Measurements from ENCODE around the gene MYO9B.
"Not testable (repeated sequence)": the region's sequence is repeated elsewhere in the genome, so short reads cannot be mapped to it uniquely, and the experiment has no call there.

Gene MYO9B

DNA sequence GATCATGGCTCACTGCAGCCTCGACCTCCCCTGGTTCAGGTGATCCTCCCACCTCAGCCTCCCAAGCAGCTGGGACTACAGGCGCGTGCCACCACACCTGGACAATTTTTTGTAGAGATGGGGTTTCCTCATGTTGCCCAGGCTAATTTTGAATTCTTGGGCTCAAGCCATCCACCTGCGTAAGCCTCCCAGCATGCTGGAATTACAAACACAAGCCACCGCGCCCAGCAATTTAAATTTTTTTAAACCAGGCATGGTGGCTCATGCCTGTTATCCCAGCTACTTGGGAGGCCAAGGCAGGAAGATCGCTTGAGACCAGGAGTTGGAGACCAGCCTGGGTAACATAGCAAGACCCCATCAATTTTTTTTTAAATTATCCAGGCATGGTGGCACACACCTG, 79.7 kb downstream of the MYO9B start:
- no peak for DNase-seq

DNA sequence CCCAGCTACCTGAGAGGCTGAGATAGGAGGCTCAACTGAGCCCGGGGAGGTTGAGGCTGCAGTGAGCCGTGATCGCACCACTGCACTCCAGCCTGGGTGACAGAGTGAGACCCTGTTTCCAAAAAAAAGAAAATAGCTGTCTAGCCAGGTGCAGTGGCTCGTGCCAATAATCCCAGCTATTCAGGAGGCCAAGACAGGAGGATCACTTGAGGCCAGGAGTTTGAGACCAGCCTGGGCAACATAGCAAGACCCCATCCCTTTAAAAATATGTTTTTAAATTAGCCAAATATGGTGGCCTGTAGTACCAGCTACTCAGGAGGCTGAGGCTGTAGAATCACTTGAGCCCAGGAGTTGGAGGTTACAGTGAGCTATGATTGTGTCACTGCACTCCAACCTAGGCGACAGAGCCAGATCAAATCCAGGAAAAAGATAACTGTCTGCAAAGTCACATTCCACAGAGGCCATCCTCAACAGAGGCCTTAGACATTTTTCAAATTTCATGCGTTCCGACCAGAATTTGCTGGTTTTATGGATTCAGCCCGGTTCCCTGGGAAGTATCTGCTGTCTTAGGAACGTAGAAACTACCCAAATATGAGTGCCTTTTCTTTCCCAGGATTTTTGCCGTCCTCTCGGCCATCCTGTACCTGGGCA, 80.8 kb downstream of the MYO9B start:
- DNase-seq: no peak

DNA sequence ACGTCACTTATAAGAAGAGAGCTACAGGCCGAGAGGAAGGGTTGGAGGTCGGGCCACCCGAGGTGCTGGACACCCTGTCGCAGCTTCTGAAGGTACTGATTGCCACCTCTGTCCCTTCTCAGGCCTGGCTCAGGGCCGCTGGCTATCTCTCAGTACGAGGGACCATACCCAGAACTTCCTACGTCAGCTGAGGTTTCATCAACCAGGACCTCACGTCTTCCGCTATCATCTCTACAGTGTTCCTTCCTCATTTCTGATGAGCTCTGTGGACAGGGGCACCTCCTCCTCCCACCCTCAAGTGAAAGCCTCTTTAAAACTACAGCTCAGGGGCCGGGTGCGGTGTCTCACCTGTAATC, 81.3 kb downstream of the MYO9B start:
- DNase-seq: no peak

DNA sequence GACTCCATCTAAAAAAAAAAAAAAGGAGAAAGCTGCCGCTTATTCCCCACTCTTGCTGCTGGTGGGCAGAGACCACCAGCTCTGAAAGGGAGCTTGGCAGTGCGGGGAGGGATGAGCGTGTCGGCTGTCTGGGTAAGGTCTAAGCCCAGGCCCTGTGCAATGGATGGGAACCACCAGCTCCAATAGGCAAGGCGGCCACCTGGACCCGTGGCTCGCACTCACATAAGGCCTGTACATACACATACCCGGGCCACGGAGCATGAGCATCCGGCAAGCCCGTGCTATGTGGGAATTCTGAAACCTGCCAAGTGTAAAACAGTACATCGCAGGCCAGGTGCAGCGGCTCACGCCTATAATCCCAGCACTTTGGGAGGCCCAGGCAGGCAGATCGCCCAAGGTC, 83.0 kb downstream of the MYO9B start:
- no peak for DNase-seq

DNA sequence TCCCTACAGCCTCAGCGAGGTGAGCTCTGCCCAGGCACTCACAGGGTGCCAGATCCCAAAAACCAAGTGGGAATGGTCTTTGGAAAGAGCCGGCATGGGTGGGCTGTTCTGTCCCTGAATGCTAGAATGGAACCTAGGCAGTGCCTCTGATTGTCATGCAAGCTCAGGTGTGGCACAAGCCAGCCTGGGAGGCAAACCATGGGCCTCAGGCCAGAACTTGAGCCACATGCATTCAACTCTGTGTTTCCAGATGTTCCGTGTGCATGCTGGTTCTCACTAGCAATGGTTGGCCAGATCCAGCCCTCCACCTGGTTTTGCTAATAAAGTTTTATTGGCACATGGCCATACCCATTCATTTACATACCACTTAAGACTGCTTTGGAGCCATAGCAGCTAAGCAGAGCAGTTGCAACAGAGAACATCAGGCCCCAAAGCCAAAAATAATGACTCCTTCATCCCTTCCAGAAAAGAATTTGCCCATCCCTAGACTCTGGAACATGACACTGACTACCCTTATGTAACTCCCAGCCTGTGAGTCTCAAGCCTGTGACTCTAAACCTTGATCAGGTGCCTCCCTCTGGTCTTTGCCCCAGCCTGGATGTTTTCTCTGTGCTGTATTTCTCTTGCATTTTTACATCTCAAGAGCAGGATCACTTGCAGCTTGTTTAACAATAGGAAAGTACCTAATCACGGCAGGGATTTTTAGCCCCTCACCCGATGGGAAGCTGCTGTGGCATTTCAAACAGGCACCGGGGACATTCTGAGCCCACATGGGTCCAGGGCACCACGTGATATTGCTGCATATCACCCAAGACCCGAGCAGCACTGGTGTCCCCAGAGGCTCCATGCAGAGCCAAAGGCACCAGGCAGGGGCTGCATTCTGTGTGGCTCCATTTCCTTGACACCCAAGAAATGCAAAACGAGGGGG, 84.2 kb downstream of the MYO9B start:
- no peak for DNase-seq

DNA sequence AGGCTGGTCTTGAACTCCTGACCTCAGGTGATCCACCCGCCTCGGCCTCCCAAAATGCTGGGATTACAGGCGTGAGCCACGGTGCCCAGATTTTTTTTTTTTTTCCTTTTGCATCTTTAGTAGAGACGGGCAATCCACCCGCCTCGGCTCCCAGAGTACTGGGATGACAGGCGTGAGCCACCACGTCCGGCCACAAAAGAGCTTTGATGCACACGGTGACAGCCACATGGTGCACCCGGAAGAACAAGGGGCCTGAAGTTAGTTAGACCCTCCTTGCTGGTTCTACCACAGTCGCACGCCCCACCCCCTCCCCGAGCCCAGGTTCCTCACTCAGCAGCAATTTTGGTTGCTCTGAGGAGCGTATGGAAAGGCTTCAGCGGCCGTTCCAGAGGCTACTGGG, 85.3 kb downstream of the MYO9B start:
- no peak for DNase-seq

DNA sequence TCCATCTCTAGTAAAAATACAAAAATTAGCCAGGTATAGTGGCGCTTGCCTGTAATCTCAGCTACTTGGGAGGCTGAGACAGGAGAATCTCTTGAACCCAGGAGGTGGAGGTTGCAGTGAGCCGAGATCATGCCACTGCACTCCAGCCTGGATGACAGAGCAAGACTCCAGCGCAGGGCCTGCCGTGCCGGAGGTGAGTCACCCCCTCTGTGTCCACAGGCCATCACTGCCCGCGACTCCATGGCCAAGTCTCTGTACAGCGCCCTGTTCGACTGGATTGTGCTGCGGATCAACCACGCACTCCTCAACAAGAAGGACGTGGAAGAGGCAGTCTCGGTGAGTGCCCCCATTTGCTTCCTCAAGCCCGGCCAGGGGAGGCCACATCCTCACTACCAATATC, 86.6 kb downstream of the MYO9B start:
- DNase-seq: not testable (repeated sequence)

DNA sequence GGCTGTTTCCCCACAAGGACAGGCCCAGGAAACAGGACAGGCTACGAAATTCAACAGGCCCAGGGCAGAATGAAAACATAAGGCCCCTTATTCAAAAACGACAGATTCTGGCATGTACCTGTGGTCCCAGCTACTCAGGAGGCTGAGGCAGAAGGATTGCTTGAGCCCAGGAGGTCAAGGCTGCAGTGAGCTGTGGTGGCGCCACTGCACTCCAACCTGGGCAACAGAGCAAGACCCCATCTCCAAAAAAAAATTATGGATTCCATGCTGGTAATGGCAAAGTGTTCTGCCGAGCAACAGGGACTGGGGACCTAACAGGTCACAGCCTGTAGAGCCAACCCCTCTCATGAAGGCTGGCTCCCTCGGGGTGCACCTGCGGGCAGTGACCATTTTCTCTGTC, 87.0 kb downstream of the MYO9B start:
- no peak for DNase-seq

DNA sequence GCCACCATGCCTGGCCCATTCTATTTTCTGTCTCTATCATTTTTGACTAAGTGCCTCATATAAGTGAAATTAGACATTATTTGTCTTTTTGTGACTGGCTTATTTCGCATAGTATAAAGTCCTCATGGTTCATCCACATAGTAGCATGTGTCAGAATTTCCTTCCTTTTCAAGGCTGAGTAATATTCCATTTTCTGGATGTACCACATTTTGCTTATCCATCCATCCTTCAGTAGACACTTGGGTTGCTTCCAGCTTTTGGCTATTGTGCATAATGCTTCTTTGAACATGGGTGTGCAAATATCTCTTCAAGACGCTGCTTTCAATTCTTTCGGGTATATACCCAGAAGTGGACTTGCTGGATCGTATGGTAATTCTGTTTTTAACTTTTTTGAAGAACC, 88.1 kb downstream of the MYO9B start:
- DNase-seq: no peak

DNA sequence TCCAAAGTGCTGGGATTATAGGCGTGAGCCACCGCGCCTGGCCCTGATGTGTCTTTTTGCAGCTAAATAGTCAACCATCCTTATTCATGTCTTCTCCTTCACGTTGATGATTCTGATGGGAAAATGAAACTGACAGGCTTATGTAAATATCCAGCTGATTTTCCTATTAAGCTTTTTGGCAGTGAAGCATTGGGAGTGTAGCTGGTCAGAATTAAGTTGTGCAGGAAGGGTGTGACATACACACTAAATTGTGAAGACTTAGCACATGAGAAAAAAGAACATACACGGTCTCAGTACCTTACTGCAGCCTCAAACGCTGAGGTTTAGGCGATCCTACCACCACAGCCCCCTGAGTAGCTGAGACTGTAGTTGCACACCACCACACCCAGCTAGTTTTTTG, 89.1 kb downstream of the MYO9B start:
- no peak for DNase-seq

DNA sequence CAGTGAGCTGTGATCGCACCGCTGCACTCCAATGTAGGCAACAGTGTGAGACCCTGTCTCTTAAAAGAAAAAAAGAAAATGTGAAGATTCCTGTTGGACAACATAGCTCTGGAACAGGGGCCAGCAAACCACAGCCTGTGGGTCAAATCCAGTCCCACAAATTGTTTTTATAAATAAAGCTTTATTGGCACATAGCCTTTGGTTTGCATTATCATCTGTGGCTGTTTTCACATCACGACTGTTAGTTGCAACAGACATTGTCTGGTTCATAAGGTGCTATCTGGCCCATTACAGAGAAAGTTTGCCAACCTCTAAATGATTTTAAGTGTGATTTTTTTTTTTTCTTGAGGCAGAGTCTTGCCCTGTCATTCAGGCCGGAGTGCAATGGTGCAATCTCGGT, 90.1 kb downstream of the MYO9B start:
- DNase-seq: no peak

DNA sequence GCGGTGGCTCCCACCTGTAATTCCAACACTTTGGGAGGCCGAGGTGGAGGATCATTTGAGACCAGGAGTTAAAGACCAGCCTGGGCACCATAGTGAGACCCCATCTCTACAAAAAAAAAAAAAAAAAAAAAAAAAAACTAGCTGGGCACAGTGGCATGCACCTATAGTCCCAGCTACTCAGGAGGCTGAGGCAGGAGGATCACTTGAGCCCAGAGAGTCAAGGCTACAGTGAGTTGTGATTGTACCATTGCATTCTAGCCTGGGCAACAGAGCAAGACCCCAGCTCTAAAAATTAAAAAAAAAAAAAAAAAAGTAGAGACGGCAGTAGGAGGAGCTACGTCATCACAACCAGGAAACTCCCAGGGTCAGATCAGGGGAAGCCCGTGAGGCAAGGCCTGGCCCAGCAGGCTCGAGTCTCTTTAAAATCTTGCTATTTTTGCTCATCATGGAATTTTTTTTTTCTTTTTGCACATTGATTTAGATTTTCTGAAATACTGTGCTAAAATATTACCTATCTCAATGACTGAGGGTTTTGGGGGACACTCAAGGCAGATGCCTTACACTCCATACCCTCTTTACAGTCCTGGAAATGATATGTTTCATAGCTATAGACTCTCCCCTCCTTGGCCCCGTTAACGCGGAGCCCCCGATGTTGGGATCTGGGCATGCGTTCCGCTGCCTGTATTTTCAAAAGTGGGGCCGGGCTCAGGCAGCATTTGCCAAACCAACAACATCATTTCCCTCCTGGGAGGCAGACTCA, 95.1 kb downstream of the MYO9B start:
- no peak for DNase-seq

DNA sequence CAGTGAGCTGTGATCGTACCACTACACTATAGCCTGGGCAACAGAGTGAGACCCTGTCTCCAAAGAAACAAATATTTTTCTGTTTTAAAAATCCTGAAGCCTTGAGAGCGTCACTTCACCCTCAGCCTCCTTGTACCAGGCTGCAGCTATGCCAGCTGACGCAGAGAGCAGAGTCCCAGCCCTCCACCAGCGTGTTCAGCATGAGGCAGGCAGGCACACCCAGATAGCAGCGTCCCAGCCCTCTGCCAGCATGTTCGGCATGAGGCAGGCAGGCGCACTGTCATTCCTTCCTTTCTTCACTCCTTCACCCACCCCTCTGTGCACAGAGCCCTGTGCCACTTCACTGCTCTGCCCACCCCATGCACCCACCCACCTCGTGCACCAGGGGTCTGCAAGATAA, 96.3 kb downstream of the MYO9B start:
- no peak for DNase-seq

DNA sequence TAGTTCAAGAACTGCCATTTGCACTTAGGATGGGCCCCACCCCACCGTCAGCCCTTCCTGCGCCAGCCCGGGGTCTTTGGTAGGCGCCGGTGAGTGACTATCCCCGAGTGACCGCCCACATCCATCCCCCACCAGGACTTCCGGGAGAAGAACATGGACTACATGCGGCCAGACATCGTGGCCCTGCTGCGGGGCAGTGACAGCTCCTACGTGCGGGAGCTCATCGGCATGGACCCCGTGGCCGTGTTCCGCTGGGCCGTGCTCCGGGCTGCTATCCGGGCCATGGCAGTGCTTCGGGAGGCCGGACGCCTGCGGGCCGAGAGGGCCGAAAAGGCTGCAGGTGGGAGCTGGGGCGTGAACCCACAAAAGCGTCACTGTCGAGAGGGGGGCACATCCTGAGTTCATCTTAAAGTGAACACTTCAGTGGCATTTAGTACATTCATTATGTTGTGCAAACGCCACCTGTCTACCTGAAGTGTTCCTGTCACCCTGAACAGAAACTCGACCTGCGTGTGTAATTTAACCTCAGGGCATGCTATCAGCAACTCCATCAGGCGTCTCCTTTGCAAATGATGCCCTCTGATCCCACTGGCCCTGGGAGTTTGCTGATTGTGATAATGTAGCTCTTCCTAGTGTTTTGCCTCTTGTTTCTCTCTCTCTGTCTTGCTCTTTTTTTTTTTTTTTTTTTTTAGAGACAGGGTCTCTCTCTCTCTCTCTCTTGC, 97.2 kb downstream of the MYO9B start:
- DNase-seq: no peak

DNA sequence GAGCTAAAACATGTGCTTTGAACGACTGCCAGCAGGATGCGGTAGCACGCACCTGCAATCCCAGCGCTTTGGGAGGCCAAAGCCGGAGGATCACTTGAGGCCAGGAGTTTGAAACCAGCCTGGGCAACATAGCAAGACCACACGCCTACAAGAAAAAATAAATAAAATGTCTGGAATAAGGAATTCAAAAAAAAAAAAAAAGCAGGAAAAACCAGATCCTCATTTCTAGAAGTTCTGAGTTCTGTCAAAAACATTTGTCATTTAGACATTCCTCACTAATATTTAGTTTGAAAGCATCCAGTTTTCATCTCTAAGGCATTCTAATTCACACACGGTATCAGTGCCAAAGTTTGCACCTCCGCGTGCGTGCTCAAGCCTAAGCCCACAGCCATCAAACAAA, 102.7 kb downstream of the MYO9B start:
- DNase-seq: no peak

DNA sequence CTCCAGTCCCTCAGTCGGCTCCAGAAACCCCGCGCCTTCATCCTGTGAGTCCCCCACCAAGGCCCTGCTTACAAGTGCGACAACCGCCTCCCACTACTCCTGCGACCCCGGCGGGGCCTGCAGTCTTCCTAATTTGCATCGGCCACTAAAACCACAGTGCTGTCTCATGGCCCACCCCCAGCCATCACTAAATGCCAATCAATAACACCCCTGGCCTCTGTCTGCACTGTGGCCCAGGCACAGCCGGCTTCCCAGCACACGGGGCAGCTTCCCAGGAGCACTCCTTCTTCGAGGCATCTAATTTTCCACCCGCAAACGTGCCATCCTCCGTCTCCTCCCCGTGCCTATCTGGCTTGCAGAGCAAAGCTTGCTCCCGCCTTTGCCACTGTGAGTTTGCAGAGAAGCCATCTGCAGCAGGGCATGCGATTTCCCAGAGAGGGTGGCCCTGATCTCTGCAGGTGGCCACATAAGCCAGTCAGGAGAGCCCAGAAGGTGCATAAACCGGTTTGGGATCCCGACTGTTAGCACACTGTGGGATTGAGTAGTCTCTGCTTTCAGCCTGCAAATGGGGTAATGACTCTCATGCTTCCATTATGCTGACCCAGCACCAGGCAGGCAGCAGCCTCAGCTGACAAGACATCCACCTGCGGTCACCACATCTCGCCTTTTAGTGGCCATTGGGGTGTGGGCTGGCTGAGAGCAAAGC, 105.6 kb downstream of the MYO9B start:
- DNase-seq: no peak

DNA sequence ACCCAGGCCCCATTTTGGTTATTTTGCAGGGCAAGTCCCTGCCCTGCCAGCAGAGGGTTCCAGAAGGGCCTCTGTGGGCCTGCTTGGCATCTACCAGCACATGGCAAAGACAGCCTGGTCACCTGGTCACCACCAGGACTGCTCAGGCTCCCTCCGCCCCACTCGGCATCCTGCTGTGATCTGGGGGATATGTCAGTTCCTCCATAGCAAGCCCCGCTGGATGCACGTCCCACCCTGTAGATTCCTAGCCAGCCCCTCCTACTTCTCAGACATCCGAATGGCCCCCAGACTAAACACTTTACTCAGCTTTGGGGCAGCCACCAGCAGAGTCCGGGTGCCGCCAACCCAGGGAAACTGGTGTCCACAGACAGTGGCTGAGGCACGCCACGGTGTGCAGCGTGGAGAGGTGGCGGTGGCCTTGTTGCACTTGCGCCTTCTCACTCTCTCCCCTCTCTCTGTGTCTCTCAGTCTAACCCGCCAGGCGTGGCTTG, 107.7 kb downstream of the MYO9B start:
- DNase-seq: no peak

DNA sequence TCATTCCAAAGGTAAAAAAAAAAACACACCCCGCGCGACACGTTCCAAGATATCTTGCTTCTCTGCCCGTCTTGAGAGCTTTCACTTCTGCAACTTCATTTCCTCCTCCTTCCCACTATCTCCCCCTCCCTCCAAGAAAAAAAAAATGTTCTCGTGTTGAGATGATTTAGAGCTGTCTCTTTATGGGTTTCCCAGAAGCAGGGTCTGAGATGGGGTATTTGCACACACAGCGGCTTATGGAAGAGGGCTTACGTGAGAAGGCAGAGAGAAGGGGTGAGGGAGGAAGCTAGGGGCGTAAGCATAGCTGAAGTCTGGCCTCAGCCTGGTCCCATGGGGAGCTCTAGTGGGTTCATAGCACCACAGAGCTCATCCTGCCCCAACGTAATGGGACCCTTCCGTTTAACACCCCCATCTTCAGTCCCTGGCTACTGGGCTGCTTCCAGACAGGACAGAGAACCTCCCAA, 108.3 kb downstream of the MYO9B start:
- DNase-seq: no peak

DNA sequence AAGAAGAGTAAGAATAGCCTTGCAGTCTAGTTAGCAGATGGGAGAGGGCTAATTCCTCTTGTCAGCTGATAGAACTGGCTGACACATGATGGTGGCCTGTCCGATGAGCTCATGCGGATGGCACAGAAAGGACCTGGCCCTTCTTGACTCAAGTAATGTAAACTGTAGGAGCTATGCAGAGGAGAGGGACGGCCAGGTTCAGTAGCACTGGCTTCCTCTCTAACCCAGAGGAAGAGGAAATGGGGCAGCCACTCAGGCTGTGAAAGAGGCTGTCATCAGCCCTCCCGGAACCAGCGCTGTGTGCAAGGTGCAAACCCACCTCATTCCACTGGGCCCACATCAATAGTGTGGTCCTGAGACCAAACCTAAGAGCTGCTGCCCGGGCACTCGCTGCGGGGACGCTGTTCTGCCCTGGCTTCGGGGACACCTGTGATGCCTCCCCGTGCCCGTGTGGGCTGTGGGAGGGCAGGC, 108.8 kb downstream of the MYO9B start:
- no peak for DNase-seq

DNA sequence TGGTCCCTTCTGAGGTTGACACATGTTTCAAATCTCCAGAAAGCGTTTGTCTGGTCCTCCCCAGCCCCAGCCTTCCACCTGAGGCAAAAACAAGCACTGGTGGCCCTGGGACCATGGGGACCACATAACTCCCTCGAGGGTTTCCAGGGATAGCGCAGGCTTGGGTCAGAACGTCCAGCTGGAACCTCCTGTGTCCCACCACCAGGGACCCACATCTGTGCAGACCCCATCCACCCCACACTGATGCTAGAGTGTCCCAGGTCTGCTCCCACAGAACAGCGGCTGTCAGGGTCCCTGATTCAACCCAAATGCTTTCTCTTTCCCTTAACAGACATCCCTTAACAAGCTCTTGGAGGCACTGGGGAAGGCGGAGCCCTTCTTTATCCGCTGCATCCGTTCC, 110.0 kb downstream of the MYO9B start:
- DNase-seq: no peak

DNA sequence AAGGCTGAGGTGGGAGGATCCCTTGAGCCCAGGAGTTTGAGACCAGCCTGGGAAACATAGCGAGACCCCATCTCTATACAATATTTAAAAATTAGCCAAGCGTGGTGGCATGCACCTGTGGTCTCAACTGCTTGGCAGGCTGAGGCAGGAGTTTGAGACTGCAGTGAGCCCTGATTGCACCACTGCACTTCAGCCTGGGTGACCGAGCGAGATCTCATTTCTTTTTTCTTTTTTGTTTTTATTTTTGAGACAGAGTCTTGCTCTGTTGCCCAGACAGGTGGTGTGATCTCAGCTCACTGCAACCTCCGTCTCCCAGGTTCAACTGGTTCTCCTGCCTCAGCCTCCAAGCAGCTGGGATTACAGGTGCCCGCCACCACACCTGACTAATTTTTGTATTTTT, 116.2 kb downstream of the MYO9B start:
- not testable (repeated sequence) for DNase-seq

DNA sequence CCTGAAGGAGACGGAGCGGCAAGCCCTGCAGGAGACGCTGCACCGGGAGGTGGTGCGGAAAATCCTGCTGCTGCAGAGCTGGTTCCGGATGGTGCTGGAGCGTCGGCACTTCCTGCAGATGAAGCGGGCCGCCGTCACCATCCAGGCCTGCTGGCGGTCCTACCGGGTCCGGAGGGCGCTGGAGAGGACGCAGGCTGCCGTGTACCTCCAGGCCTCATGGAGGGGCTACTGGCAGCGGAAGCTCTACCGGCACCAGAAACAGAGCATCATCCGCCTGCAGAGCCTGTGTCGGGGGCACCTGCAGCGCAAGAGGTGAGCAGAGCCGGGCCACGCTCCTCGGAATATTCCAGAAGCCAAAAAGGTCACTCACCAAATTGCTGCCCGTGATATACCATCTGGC, 117.2 kb downstream of the MYO9B start:
- no peak for DNase-seq
